ENCODE data around the gene SPRR1A.

Gene SPRR1A

DNA sequence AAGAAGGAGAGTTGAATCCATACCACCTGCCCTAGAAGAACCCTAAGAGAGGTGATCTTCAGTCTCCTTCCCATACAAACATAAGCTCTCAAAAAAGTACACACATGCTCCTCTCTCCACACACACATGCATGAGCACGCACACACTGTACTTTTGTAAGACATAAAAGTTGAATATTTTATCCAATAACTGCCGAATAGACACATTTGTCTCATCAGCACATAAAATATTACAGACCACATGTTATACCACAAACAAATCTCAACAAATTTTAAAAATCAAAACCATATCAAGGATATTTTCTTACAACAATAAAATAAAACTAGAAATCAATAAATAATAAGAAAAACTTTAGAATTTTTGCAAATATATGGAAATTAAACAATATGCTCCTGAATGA lies 2.7 kb downstream of the SPRR1A start:
- Histone ChIP-seq H3K4me3 (ENCODE audit: low read length in 2 of 2) (no peak overlapping the region), H3K4me1 (ENCODE audit: control insufficient read depth in 2 of 2, insufficient read depth in 1 of 2, low read depth in 1 of 2, low read length in 2 of 2) (no peaks in the 10 kb centered on the region), H3K9ac (ENCODE audit: low read depth, low read length, poor library complexity) (no peak overlapping the region), H3K27ac (replicated peaks; ENCODE audit: low read length) (no peak overlapping the region), H3K27me3 (ENCODE audit: control insufficient read depth in 3 of 3, insufficient read depth in 3 of 3, low read depth in 1 of 3, low read length in 3 of 3) (no peaks in the 10 kb centered on the region), H3K23ac (ENCODE audit: low read depth, low read length, poor library complexity) (no peak overlapping the region), H3K79me1 (ENCODE audit: low read depth, low read length) (no peaks in the 10 kb centered on the region), H2AFZ (ENCODE audit: low read length) (no peak overlapping the region), H3K4me2 (ENCODE audit: insufficient read depth, low read length, poor library complexity, severe bottlenecking) (no peak overlapping the region), H4K91ac (ENCODE audit: low read depth, low read length, poor library complexity) (no peak overlapping the region), H3K14ac (ENCODE audit: low read length) (no peak overlapping the region), H3K36me3 (replicated peaks in 1 of 2; ENCODE audit: control insufficient read depth in 2 of 2, insufficient read depth in 2 of 2, low read length in 2 of 2) (no peaks in the 10 kb centered on the region), H2AK5ac (ENCODE audit: low read depth, low read length) (no peak overlapping the region), H2BK15ac (ENCODE audit: low read length) (no peak overlapping the region), H3K4ac (ENCODE audit: low read length) (no peak overlapping the region), H2BK5ac (ENCODE audit: low read length) (no peak overlapping the region), H3K18ac (ENCODE audit: low read length) (no peak overlapping the region), H3K9me3 (replicated peaks in 1 of 2; ENCODE audit: control insufficient read depth in 2 of 2, insufficient read depth in 1 of 2, low read depth in 1 of 2, low read length in 2 of 2) (no peaks in the 10 kb centered on the region), H4K8ac (ENCODE audit: low read depth, low read length) (no peak overlapping the region), H2BK120ac (ENCODE audit: low read depth, low read length) (no peak overlapping the region), H2BK12ac (ENCODE audit: low read length) (no peak overlapping the region)
- no CpG with 5 or more reads among the region's 2 CpGs for WGBS, 2 donors (ENCODE audit: extremely low coverage in 2 of 2, insufficient read length in 2 of 2, insufficient replicate concordance in 1 of 2)
- no peak for DNase-seq (ENCODE audit: low spot score)

GRCh38 chr1:152993186-152993585 lies 9.3 kb downstream of the SPRR1A start:
- Histone ChIP-seq H3K4me1 (ENCODE audit: control insufficient read depth in 2 of 2, insufficient read depth in 1 of 2, low read depth in 1 of 2, low read length in 2 of 2) (peaks cover 0 to 6% of the 10 kb centered on the region in 2 donors), H3K4ac (ENCODE audit: low read length) (no peak overlapping the region), H3K36me3 (replicated peaks in 1 of 2; ENCODE audit: control insufficient read depth in 2 of 2, insufficient read depth in 2 of 2, low read length in 2 of 2) (no peaks in the 10 kb centered on the region), H3K4me2 (ENCODE audit: insufficient read depth, low read length, poor library complexity, severe bottlenecking) (no peak overlapping the region), H3K18ac (ENCODE audit: low read length) (peak overlapping the region; percentile 27), H3K9me3 (replicated peaks in 1 of 2; ENCODE audit: control insufficient read depth in 2 of 2, insufficient read depth in 1 of 2, low read depth in 1 of 2, low read length in 2 of 2) (no peaks in the 10 kb centered on the region), H3K27ac (replicated peaks; ENCODE audit: low read length) (no peak overlapping the region), H2AK5ac (ENCODE audit: low read depth, low read length) (peak overlapping the region; percentile 2), H3K4me3 (ENCODE audit: low read length in 2 of 2) (no peak overlapping the region), H4K91ac (ENCODE audit: low read depth, low read length, poor library complexity) (no peak overlapping the region), H2BK12ac (ENCODE audit: low read length) (no peak overlapping the region), H3K14ac (ENCODE audit: low read length) (no peak overlapping the region), H2AFZ (ENCODE audit: low read length) (no peak overlapping the region), H3K9ac (ENCODE audit: low read depth, low read length, poor library complexity) (no peak overlapping the region), H4K8ac (ENCODE audit: low read depth, low read length) (no peak overlapping the region), H3K23ac (ENCODE audit: low read depth, low read length, poor library complexity) (no peak overlapping the region), H3K27me3 (ENCODE audit: control insufficient read depth in 3 of 3, insufficient read depth in 3 of 3, low read depth in 1 of 3, low read length in 3 of 3) (no peaks in the 10 kb centered on the region), H2BK5ac (ENCODE audit: low read length) (no peak overlapping the region), H3K79me1 (ENCODE audit: low read depth, low read length) (no peaks in the 10 kb centered on the region), H2BK15ac (ENCODE audit: low read length) (no peak overlapping the region), H2BK120ac (ENCODE audit: low read depth, low read length) (no peak overlapping the region)
- no peak for DNase-seq (ENCODE audit: low spot score)
- no CpG with 5 or more reads among the region's 6 CpGs for WGBS, 2 donors (ENCODE audit: extremely low coverage in 2 of 2, insufficient read length in 2 of 2, insufficient replicate concordance in 1 of 2)

DNA sequence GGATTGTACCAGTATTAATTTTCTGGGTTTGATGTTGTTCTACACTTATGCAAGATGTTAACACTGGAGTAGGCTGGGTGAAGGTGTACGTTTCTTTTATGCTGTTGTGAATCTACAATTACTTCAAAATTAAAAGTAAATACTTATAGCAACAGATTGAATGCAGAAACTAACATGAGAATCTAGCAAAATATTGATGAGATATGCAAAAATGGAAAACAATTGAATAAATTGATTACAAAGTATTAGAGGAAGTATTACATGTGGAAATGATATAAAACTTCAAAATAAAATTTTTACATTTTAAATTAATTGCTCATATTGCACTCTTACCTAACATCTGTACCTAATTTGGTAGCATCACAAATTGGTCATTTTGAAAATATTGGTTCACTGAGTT lies 12.0 kb downstream of the SPRR1A start:
- Histone ChIP-seq H3K36me3 (replicated peaks in 1 of 2; ENCODE audit: control insufficient read depth in 2 of 2, insufficient read depth in 2 of 2, low read length in 2 of 2) (no peaks in the 10 kb centered on the region), H2AK5ac (ENCODE audit: low read depth, low read length) (no peak overlapping the region), H3K27me3 (ENCODE audit: control insufficient read depth in 3 of 3, insufficient read depth in 3 of 3, low read depth in 1 of 3, low read length in 3 of 3) (no peaks in the 10 kb centered on the region), H3K4ac (ENCODE audit: low read length) (no peak overlapping the region), H3K4me2 (ENCODE audit: insufficient read depth, low read length, poor library complexity, severe bottlenecking) (no peak overlapping the region), H3K14ac (ENCODE audit: low read length) (no peak overlapping the region), H4K8ac (ENCODE audit: low read depth, low read length) (no peak overlapping the region), H3K23ac (ENCODE audit: low read depth, low read length, poor library complexity) (no peak overlapping the region), H3K18ac (ENCODE audit: low read length) (no peak overlapping the region), H3K79me1 (ENCODE audit: low read depth, low read length) (no peaks in the 10 kb centered on the region), H2BK5ac (ENCODE audit: low read length) (no peak overlapping the region), H2AFZ (ENCODE audit: low read length) (no peak overlapping the region), H3K4me1 (ENCODE audit: control insufficient read depth in 2 of 2, insufficient read depth in 1 of 2, low read depth in 1 of 2, low read length in 2 of 2) (peaks cover 0 to 6% of the 10 kb centered on the region in 2 donors), H2BK15ac (ENCODE audit: low read length) (no peak overlapping the region), H2BK12ac (ENCODE audit: low read length) (no peak overlapping the region), H3K9me3 (replicated peaks in 1 of 2; ENCODE audit: control insufficient read depth in 2 of 2, insufficient read depth in 1 of 2, low read depth in 1 of 2, low read length in 2 of 2) (no peaks in the 10 kb centered on the region), H3K9ac (ENCODE audit: low read depth, low read length, poor library complexity) (no peak overlapping the region), H3K27ac (replicated peaks; ENCODE audit: low read length) (no peak overlapping the region), H3K4me3 (ENCODE audit: low read length in 2 of 2) (no peak overlapping the region), H2BK120ac (ENCODE audit: low read depth, low read length) (no peak overlapping the region), H4K91ac (ENCODE audit: low read depth, low read length, poor library complexity) (no peak overlapping the region)
- WGBS, 2 donors (ENCODE audit: extremely low coverage in 2 of 2, insufficient read length in 2 of 2, insufficient replicate concordance in 1 of 2) = no CpG with 5 or more reads among the region's 1 CpG
- no peak for DNase-seq (ENCODE audit: low spot score)

GRCh38 chr1:152996633-152997400 lies 12.9 kb downstream of the SPRR1A start:
- Histone ChIP-seq H3K9ac (ENCODE audit: low read depth, low read length, poor library complexity) (no peak overlapping the region), H2BK15ac (ENCODE audit: low read length) (no peak overlapping the region), H3K27me3 (ENCODE audit: control insufficient read depth in 3 of 3, insufficient read depth in 3 of 3, low read depth in 1 of 3, low read length in 3 of 3) (no peaks in the 10 kb centered on the region), H3K9me3 (replicated peaks in 1 of 2; ENCODE audit: control insufficient read depth in 2 of 2, insufficient read depth in 1 of 2, low read depth in 1 of 2, low read length in 2 of 2) (no peaks in the 10 kb centered on the region), H3K4me2 (ENCODE audit: insufficient read depth, low read length, poor library complexity, severe bottlenecking) (no peak overlapping the region), H2BK12ac (ENCODE audit: low read length) (no peak overlapping the region), H2BK120ac (ENCODE audit: low read depth, low read length) (no peak overlapping the region), H3K4me3 (ENCODE audit: low read length in 2 of 2) (no peak overlapping the region), H3K4me1 (ENCODE audit: control insufficient read depth in 2 of 2, insufficient read depth in 1 of 2, low read depth in 1 of 2, low read length in 2 of 2) (peaks cover 0 to 6% of the 10 kb centered on the region in 2 donors), H3K14ac (ENCODE audit: low read length) (no peak overlapping the region), H3K27ac (replicated peaks; ENCODE audit: low read length) (no peak overlapping the region), H2AFZ (ENCODE audit: low read length) (no peak overlapping the region), H2BK5ac (ENCODE audit: low read length) (no peak overlapping the region), H4K8ac (ENCODE audit: low read depth, low read length) (no peak overlapping the region), H3K23ac (ENCODE audit: low read depth, low read length, poor library complexity) (no peak overlapping the region), H3K18ac (ENCODE audit: low read length) (no peak overlapping the region), H3K79me1 (ENCODE audit: low read depth, low read length) (no peaks in the 10 kb centered on the region), H3K4ac (ENCODE audit: low read length) (no peak overlapping the region), H4K91ac (ENCODE audit: low read depth, low read length, poor library complexity) (no peak overlapping the region), H2AK5ac (ENCODE audit: low read depth, low read length) (no peak overlapping the region), H3K36me3 (replicated peaks in 1 of 2; ENCODE audit: control insufficient read depth in 2 of 2, insufficient read depth in 2 of 2, low read length in 2 of 2) (no peaks in the 10 kb centered on the region)
- no CpG with 5 or more reads among the region's 5 CpGs for WGBS, 2 donors (ENCODE audit: extremely low coverage in 2 of 2, insufficient read length in 2 of 2, insufficient replicate concordance in 1 of 2)
- DNase-seq (ENCODE audit: low spot score) = no peak
